Measurements from ENCODE around the gene TOE1.
"Not testable (repeated sequence)": the region's sequence is repeated elsewhere in the genome, so short reads cannot be mapped to it uniquely, and the experiment has no call there.

Gene TOE1

GRCh38 chr1:45355683-45356082 lies 15.7 kb downstream of the TOE1 start:
- DNase-seq (ENCODE audit: low spot score): no peak

DNA sequence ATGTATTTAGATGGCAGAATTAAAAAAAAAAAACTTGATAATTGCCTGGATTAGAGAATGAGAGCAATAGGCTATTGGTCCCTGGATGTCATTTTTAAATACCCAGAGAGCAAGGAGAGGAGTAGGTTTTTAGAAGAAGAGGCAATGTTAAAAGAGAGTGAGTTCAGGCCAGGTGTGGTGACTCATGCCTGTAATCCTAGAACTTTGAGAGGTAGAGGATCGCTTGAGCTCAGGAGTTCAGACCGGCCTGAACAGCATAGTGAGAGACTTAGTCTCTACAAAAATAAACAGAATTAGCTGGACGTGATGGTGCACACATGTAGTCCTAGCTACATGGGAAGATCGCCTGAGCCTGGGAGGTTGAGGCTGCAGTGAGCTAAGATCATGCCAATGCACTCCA lies 16.2 kb downstream of the TOE1 start:
- no peak for DNase-seq (ENCODE audit: low spot score)

DNA sequence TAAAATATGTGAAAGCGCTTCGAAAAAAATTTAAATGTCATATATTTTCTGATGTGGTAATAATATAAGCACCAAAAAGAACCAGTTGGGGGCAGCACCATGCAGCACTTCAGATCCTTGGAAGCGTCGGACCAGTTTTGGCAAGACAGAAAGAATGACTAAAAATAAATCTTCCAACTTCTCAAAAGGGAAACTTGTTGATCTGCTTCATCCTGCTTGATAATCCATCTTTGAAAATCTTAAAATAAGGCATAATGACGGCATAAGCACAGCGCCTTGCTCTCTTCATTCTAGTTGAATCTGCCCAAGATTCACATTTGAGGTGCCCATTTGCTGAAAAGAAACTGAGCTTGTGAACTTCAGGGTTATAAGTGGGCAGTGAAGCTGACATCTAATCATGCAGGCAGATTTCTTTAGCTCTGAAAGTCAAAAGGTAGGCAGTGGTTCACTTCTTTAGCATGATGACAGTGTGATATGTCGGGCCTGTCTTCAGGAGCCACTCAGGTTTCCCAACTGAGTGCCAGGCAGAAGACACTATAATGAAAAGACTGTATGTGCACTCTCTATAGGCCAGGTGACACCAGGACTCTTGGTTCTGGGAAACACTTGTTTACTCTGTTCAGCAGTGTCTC lies 20.0 kb downstream of the TOE1 start:
- DNase-seq (ENCODE audit: low spot score): peak; percentile 75

- not testable (repeated sequence) for DNase-seq (ENCODE audit: low spot score)
Observed at GRCh38 chr1:45360981-45361380, 21.0 kb downstream of the TOE1 start.

GRCh38 chr1:45364294-45364693 lies 24.3 kb downstream of the TOE1 start:
- no peak for DNase-seq (ENCODE audit: low spot score)

GRCh38 chr1:45365051-45365450 lies 25.1 kb downstream of the TOE1 start:
- peak; percentile 21 for DNase-seq (ENCODE audit: low spot score)

DNA sequence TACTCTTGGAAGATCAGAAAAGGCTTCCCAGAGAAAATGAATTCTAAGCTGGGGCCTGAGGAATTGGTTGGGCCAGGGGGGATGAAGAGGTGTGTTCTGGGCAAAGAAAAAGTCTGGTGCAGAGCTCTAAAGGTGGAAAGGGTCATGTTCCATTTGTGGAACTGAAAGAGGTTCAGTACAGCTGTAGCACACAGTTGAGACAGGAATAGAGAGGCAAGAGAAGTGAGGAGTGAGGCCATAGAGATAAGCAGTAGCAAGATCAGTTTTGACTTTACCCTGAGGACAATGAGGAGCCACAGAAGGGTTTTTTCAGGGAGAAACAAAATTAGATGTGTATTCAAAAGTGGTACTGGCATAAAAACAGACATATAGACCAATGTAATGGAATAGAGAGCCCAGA lies 30.6 kb downstream of the TOE1 start:
- DNase-seq (ENCODE audit: low spot score): no peak

DNA sequence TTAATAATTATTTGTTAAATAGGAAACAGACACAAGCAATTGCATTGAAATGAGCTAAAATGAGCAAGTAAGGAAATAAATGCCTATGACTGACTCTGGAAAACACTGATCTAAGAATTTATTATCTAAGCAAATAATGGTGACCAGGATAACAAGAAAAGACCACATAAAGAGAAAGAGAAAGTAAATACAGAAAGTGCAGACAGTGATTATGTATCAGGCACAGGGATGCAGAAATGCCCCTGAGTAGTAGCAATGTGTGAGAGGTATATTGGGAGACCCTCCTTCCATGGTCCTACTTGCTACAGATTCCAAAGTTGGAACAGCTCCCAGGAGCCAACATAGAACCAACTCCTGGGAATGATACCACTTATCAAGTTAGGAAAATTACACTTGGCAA lies 33.6 kb downstream of the TOE1 start:
- no peak for DNase-seq (ENCODE audit: low spot score)

DNA sequence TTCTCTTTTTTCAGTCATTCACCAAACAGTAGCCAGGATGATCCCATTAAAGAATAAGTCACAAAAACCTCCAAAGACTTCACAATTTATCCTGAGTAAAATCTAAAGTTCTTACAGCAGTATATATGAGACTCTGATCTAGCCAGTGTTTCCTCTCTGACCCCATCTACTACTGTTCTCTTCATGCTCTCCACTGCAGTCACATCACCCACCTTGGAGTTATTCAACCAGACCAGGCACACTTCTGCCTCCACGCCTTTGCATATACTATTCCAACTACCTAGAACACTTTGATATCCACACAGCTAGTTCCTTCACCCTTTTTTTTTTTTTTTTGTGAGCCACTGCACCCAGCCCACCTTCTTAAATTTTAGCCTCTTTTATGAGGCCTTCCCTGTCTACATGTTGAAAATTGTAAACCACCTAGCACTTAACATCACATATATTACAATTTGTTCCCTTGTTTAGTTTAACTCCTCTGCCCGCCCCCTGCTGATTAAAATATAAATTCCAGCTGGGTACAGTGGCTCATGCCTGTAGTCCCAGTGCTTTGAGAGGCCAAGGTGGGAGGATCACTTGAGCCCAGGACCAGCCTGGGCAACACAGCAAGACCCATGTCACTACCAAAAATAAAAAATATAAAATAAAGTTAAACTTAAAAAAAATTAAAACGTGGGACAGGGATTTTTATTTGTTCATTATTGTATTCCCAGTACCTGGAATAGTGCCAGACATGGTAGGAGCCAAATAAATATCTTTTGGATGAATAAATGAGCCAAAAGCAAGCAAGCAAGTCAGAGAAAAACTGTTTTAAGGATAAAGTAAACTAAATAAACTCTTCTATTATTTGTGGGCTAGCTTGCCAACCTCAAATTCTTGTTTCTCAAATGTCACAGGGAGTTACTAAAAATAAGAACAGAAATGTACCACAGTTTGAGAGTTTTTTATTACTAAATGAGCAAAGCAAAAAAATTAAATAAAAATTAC lies 35.4 kb downstream of the TOE1 start:
- DNase-seq (ENCODE audit: low spot score): no peak

DNA sequence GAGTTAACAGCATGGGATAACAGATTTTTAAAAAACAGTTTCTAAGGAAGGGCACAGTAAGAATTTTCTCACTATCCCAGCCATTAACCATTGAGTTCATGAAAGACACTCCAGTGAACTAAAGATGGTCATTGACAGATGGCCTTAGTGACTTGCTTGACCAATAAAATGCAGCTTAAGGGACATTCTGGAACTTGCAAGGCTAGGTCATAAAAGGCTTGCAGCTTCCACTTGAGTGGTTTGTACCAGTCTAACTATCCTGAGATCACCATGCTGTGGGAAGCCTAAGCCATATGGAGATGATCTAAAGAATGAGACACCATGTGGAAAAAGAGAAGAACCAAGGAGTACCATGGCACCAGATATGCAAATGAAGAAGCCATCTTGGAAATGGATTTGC lies 38.2 kb downstream of the TOE1 start:
- DNase-seq (ENCODE audit: low spot score): no peak

GRCh38 chr1:45379524-45379923 lies 39.6 kb downstream of the TOE1 start:
- DNase-seq (ENCODE audit: low spot score): no peak

GRCh38 chr1:45380125-45380524 lies 40.2 kb downstream of the TOE1 start:
- no peak for DNase-seq (ENCODE audit: low spot score)

- no peak for DNase-seq (ENCODE audit: low spot score)
Observed at GRCh38 chr1:45380730-45381129, 40.8 kb downstream of the TOE1 start.

DNA sequence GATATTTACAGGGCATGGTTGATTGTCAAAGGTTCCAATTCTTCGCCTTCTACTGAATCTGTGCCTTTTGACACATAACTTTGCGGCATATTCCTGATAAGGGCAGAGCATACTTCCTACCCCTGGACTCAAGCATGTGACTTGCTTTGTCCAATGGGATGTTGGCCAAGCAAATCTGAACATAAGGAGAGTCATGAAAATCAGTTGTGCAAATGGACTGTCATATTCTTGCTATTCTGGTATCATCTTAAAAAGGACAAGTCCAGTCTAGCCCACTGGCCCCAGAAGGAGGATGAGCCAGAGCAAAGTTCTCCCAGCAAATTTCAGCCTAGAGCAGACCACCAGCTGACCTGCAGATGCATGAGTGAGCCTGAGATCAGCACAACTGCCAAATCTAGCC lies 41.3 kb downstream of the TOE1 start:
- DNase-seq (ENCODE audit: low spot score): no peak

GRCh38 chr1:45383191-45383590 lies 43.2 kb downstream of the TOE1 start:
- no peak for DNase-seq (ENCODE audit: low spot score)

DNA sequence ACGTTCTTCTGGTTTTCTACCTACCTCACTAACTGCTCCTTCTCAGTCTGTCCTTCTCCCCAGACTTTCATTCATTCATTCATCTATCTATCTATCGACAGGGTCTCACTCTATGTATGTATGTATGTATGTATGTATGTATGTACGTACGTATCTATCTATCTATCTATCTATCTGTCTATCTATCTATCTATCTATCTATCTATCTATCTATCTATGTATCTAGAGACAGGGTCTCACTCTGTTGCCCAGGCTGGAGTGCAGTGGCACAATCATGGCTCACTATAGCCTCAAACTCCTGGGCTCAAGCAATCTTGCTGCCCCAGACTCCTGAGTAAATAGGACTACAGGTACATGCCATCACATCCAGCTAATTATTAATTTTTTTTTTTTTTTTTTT lies 44.2 kb downstream of the TOE1 start:
- not testable (repeated sequence) for DNase-seq (ENCODE audit: low spot score)

DNA sequence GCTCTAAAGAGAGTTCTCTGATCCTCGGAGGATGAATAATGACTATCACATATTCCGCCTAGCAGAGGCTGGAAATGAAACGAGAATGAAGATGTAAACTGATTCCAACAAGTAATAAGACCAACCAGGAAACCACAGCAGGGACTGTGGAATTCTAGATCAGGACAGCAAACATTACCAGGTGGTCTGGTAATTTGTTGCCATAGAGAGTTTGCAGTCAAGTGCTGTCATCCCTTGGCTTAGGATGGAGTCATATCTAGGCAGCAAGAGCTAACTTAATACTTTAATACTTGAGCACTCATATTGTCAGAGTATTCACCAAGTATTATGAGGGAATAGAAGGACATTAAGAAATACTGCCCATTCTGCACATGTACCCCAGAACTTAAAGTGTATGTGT lies 45.3 kb downstream of the TOE1 start:
- DNase-seq (ENCODE audit: low spot score): no peak

DNA sequence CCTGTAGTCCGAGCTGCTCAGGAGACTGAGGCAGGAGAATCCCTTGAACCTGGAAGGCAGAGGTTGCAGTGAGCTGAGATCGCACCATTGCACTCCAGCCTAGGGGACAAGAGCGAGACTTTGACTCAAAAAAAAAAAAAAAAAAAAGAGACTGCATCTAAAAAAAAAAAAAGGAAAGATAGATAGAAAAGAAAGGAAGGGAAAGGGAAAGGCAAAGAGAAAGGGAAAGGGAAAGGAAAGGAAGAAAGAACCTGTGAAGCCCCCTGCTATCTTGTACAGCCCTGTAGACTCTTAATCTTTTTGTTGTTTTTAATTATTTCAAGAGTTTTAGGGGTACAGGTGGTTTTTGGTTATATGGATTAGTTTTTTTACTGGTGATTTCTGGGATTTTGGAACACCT lies 46.2 kb downstream of the TOE1 start:
- no peak for DNase-seq (ENCODE audit: low spot score)

All from cerebellar cortex (tissue), 1 donor.